Upper lobe of left lung (tissue), 4 donors: ENCODE measurements around the gene BCOR.

ENCODE experiments used
- EP300 ChIP-seq, 4 donors: sonication (generic); formaldehyde crosslinking; IDR thresholded peaks; one replicate each; pipeline ENCODE4 v1.5.1; 2017; ENCODE audit warnings: antibody characterized with exemption in 4 of 4, control low read depth in 2 of 4
- POLR2A ChIP-seq, 4 donors: fragments of 450-650 bp; IDR thresholded peaks; one replicate each; pipeline ENCODE4 v1.5.1; 2016 to 2017; ENCODE audit warnings: antibody characterized with exemption in 4 of 4, mild to moderate bottlenecking in 2 of 4
- POLR2AphosphoS5 ChIP-seq, 2 donors: sonication (generic); formaldehyde crosslinking; IDR thresholded peaks; one replicate each; pipeline ENCODE4 v1.5.1; 2017; ENCODE audit warnings: antibody characterized with exemption in 2 of 2
- TF ChIP-seq, protein P1 (sequence below), 6 experiments: fragments of 450-650 bp in 4 of 6; fragments of 200-600 bp in 2 of 6; sonication (generic) in 2 of 6; IDR thresholded peaks; one replicate each; pipeline ENCODE4 v1.5.1; 2016 to 2019; ENCODE audit warnings: antibody characterized with exemption in 6 of 6

DNA sequence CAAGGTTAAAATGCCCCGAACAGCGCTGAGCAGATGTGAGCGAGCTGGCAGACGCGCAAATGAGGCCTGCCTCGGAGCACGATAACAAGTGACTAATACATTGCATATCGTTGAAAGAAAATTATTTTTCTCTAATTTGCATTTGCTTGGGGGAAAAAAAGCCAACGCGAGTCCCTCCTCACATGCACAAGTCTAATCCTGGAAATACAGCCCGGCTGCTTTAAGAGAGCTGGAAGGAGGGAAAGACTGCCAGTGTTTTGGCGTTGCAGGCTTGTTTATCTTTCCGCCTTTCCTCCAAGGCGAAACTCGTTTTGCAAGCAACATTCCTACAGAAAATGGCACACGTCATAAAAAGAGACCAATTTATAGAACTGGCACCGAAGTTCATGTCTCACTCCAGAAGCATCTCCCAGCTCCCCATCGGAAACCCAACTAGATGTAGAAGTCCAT lies 12.6 kb downstream of the BCOR start:
- TF ChIP-seq, protein P1, sequence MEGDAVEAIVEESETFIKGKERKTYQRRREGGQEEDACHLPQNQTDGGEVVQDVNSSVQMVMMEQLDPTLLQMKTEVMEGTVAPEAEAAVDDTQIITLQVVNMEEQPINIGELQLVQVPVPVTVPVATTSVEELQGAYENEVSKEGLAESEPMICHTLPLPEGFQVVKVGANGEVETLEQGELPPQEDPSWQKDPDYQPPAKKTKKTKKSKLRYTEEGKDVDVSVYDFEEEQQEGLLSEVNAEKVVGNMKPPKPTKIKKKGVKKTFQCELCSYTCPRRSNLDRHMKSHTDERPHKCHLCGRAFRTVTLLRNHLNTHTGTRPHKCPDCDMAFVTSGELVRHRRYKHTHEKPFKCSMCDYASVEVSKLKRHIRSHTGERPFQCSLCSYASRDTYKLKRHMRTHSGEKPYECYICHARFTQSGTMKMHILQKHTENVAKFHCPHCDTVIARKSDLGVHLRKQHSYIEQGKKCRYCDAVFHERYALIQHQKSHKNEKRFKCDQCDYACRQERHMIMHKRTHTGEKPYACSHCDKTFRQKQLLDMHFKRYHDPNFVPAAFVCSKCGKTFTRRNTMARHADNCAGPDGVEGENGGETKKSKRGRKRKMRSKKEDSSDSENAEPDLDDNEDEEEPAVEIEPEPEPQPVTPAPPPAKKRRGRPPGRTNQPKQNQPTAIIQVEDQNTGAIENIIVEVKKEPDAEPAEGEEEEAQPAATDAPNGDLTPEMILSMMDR (IDR thresholded peaks at IDR 0.05), result no peak
- TF ChIP-seq POLR2A (IDR thresholded peaks at IDR 0.05) (no peak), EP300 (IDR thresholded peaks at IDR 0.05) (no peak), POLR2AphosphoS5 (IDR thresholded peaks at IDR 0.05) (no peak)
